Hindlimb muscle (tissue), 1 donor: ENCODE results near the gene SPATA3. TPM values are rescaled to one million over a fixed set of nuclear protein-coding genes. Genes with fewer than 3 reads are reported as not detected.
"Not testable (repeated sequence)": the region's sequence is repeated elsewhere in the genome, so short reads cannot be mapped to it uniquely, and the experiment has no call there.

Experiments used
- DNase-seq: peaks from one replicate; pipeline ENCODE4 v3.0.0-alpha.2; 2013
- polyA plus RNA-seq: library from polyadenylated mRNA; unstranded; fragments of 120-200 nt; gene quantifications from one replicate; pipeline ENCODE4 v1.2.1, GENCODE V29; 2013; ENCODE audit not compliant: insufficient read length

The SPATA3 gene
- polyA plus RNA-seq, 1 donor: not detected

DNA sequence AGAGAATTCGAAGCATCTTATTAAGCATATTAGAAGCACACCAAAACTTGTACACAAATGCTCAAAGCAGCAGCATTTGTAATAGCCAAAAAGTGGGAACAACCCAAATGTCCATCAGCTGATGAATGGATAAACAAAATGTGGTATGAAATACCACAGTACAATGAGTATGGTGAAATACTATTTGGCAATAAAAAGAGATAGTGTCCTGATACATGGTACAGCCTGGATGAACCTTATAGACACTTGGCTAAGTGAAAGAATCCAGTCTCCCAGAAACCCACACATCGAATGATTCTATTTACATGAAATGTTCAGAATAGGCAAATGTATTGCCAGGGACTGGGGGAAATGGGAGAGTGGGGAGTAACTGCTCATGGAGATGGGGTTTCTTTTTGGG, 3.0 kb downstream of the SPATA3 start:
- DNase-seq: no peak

- DNase-seq: no peak
Measured at GRCh38 chr2:230999477-230999876, 3.6 kb downstream of the SPATA3 start.

DNA sequence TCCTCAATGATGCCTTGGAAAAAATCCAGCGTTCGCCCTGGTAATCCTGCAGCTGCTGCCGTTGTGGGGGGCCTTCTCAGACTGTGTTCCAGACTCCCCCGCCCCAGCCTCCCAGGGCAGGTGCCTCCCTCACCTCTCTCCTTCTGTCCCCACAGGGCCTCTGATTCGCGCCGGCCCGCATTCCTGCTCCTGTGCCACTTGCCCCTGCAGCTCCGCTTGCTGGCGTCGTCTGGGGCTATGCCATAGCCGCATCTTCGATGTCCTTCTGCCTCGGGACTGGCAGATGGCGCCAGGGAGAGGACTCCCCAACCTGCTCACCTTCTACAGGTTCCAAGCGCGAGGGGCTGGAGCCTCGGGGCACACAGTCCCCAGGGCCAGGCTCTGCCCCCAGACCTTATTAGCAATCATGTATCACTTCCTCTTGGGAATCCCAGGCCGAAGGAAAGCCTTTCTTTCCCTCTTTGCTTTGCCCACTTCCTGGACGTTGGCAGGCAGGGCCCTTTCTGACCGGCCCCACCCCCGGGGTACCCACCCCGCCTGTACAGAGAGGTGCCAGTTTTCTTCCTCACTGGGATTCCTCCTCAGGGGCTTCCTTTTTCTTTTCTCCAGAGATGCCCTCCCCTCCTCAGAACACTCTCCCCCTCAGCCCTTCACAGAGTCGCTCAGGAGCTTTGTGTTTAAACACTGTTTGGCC, 4.4 kb downstream of the SPATA3 start:
- DNase-seq: no peak

DNA sequence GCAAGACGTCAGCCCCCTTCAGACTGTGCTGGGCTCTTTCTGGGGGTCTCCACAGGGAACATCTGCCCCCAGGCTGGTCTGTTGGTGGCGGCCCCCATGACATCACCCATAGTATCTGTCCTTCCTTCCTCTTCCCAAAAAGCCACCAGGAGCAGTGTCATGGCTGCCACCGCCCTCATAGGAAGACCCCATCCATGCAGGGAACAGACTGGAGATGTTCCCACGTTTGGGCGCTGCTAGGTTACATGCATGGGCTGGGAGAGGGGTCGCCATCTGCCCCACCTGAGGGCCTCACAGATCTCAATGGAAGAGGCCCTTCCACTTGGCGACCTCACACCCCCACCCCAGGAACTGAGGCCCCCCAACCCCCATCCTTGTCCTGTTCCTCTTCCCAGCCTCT, 5.1 kb downstream of the SPATA3 start:
- no peak for DNase-seq

- no peak for DNase-seq
Measured at GRCh38 chr2:231001921-231002320, 6.0 kb downstream of the SPATA3 start.

- no peak for DNase-seq
Measured at GRCh38 chr2:231002641-231003040, 6.7 kb downstream of the SPATA3 start.

GRCh38 chr2:231003186-231003585, 7.3 kb downstream of the SPATA3 start:
- no peak for DNase-seq

- not testable (repeated sequence) for DNase-seq
Measured at GRCh38 chr2:231004930-231005329, 9.0 kb downstream of the SPATA3 start.

- no peak for DNase-seq
Measured at GRCh38 chr2:231007286-231008098, 11.6 kb downstream of the SPATA3 start.

GRCh38 chr2:231008131-231008530, 12.2 kb downstream of the SPATA3 start:
- no peak for DNase-seq

GRCh38 chr2:231009236-231009919, 13.5 kb downstream of the SPATA3 start:
- DNase-seq: no peak

GRCh38 chr2:231010201-231010730, 14.3 kb downstream of the SPATA3 start:
- DNase-seq: no peak

DNA sequence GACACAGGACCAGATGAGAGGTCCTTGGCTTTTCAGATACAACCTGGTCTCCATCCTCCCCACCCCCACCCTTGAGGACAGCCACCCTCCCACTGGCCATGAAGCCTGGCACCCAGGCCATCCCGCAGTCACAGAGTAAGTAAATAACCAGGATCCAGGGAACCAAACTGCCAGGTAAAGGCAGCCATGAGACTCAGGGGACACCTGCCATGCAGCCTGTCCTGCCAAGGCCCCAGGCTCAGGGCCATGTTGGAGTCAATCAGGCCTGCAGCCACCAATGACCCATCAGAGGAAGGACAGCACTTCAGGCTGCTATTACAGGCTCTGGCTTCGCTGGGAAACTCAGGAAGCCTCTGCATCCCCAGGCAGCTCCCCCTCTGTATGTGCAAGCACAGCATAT, 15.6 kb downstream of the SPATA3 start:
- DNase-seq: no peak

DNA sequence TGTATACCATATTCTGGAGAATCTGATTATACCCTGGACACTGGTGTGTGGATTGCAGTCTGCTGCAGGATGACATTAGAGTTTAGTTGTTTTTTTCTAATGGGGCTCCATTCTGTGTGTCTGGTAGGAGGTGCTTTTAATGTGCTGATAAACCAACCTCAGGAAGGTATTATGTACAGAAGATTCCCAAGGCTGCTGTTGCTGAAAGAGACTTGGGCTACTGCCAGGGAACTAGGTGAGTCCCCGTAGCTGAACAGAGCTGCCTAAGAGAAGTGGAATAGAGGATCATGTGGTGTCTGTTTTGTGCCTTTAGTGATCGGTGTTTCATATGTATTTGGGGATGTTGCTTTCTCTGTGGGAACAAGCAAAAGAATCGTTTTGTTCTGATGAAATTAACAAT, 16.5 kb downstream of the SPATA3 start:
- DNase-seq: no peak

DNA sequence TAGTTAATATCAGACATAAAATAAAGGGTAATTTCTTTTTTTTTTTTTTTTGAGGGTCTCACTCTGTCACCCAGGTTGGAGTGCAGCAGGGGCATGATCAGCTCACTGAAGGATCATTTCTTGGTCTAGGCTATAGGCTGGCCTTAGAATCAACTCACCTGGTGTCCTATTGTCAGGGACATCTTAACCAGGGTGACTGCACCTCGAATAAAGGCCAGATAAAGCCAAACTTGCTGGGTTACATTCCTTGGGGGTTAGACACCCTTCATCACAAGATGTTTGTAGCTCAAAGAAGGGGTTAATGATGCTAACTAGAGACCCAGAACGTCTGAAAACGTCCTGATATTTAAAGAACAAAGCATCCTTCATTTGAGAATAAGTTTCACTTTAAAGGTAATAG, 17.9 kb downstream of the SPATA3 start:
- no peak for DNase-seq

- DNase-seq: no peak
Measured at GRCh38 chr2:231015478-231015877, 19.6 kb downstream of the SPATA3 start.

DNA sequence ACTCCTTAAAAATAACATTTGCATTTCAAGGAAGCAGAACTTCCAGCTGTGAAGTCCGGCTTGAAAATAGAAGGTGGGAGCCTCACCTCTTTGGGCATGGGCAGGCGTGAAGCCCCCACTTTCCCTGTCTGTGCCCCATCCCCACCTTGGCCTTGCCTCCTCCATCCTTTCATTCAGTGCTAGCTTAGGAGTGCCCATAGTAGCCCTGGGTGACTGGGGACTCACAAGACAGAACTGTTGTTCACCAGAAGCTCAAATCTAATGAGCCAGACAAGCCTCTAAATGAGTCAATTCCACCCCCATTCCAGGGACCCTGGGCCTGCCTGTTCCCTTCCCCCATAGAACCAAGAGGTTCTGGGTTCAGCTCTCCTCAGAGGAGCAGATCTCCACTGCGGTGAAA, 20.0 kb downstream of the SPATA3 start:
- no peak for DNase-seq

- DNase-seq: no peak
Measured at GRCh38 chr2:231016566-231017230, 20.8 kb downstream of the SPATA3 start.

GRCh38 chr2:231017231-231017598, 21.3 kb downstream of the SPATA3 start:
- DNase-seq: no peak

DNA sequence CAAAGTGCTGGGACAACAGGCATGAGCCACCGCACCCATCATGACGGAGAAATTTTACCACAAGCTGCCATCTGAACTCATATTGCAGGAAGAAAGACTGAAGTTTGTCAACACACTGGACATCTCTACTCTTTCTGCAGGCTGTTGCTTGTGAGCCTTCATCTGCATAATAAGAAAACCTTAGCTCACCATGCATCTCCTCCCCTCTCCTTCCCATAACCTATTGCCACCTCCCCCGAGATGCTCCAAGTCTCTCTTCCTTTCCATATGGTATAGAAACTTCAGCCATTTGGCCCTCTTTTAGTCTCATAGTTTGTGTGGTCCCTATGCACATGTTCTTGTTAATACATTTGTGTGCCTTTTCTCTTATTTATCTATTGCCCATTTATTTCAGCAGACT, 22.3 kb downstream of the SPATA3 start:
- no peak for DNase-seq

GRCh38 chr2:231025059-231025458, 29.1 kb downstream of the SPATA3 start:
- DNase-seq: not testable (repeated sequence)

DNA sequence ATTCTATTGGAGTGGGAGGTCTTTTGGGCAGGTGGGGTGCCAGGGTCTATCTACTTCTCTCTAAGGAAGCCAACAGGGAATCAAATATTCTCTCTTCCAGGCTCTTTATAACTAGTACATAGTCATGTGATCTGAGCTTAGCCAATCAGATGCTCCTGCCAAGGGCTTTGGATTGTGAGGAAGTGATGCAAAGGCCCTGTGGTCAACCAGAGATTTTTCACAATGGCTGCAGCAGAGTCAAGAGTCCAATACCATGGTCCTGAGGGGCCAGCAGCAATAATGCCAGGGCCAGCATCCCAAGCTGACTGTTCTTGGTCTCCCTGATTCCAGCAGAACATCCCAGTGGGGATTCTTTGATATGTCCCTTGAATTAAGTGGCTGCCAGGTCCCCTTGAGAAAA, 33.0 kb downstream of the SPATA3 start:
- no peak for DNase-seq

- no peak for DNase-seq
Measured at GRCh38 chr2:231029563-231029962, 33.6 kb downstream of the SPATA3 start.
